LNCAP (cell line): ENCODE measurements around the gene SLC38A1.

ENCODE experiments used
- CTCF ChIP-seq: fragments of 450-650 bp; IDR thresholded peaks from 2 replicates; pipeline ENCODE4 v1.5.1; 2017; ENCODE audit warnings: mild to moderate bottlenecking

The SLC38A1 gene

GRCh38 chr12:46150735-46151134 is 118.1 kb downstream of the SLC38A1 start:
- TF ChIP-seq CTCF: no peak

- TF ChIP-seq CTCF: no peak
Measured at GRCh38 chr12:46149905-46150304, 118.9 kb downstream of the SLC38A1 start.

- TF ChIP-seq CTCF: no peak
Measured at GRCh38 chr12:46149079-46149464, 119.8 kb downstream of the SLC38A1 start.

- TF ChIP-seq CTCF: no peak
Measured at GRCh38 chr12:46148327-46149078, 120.3 kb downstream of the SLC38A1 start.

GRCh38 chr12:46147144-46147543 is 121.7 kb downstream of the SLC38A1 start:
- no peak for TF ChIP-seq CTCF

- no peak for TF ChIP-seq CTCF
Measured at GRCh38 chr12:46145881-46146280, 123.0 kb downstream of the SLC38A1 start.

- no peak for TF ChIP-seq CTCF
Measured at GRCh38 chr12:46144433-46144832, 124.4 kb downstream of the SLC38A1 start.

- TF ChIP-seq CTCF: no peak
Measured at GRCh38 chr12:46136249-46136648, 132.6 kb downstream of the SLC38A1 start.
